ENCODE measurements around the gene TSR1. TPM values are rescaled to one million over a fixed set of nuclear protein-coding genes. Genes with fewer than 3 reads are reported as not detected.

TSR1 gene
- total RNA-seq, 1 experiment from 2014 or later = 70.3 TPM

DNA sequence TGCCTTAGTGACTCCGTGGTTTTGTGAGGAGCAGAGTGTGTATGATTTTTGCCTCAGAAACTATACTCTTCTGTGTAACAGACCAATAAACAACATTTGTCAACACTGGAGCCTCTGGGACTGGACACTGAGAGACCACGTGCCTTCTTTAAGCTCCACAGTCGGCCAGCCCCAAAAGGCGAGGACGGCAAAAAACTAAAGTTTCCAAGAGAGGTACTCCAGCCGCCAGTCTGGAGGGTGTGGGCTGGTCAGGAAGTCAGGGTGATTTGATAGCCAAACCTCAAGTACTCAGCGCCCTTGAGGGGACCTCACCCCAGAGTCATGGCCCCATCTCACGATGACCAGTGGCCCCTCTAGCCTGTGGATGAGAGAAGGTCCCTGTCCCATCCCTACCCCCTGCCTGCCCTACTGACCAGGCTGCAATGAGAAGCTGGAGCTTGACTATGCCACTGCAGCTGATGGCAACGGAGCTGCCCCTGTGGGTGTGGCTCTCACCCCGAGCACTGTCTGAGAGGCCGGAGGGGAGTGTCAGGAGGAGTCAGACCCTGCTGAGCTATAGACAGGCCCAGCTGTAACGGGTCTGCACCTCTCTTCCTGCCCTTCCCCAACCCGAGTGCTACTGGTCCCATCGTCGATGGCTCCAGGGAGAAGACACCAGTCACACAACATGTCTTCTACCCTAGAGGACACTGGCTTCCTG lies 44.8 kb upstream of the TSR1 start:
- no peaks in the 10 kb centered on the region for H3K79me2 ChIP-seq (ENCODE audit: low read length)
- intact Hi-C loops (cut with micrococcal nuclease) = no loop called here

DNA sequence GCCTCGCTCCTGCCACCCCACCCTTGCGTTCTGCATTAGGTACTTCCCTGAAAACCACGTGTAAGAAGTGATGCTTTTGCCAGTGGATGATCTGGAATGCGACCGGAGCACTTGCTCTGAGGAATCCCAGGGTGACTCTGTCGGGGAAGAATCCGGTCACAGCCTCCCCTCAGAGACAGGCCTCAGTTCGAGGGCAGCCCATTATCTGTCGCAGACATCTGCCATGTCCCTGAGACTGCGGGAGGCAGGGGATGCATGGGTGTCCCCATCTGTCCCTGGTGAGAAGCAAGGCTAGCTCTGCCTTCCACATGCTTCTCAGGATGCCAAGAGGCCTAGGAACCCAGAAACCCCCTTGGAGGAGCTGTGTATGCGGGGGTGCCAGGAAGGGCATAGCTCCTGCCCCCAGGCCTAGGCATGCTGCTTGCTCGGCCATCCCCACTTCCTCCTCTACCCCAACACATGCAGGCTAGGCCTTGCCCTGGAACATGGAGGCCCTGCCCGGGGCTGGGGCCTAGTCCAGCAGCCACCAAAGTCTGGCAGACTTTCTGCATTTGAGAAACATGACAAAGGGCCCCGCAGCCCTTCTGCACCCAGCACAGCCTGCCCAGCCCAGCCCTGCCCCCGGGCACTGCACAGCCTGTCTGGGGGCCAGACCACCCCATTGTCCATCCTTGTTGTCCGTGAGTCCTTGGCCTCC lies 44.1 kb upstream of the TSR1 start:
- Histone ChIP-seq H3K4me3 (ENCODE audit: low read length) (no peak overlapping the region), H2AFZ (ENCODE audit: low read length) (no peak overlapping the region), H3K4me2 (ENCODE audit: low read length) (no peak overlapping the region), H4K20me1 (ENCODE audit: low read length) (no peaks in the 10 kb centered on the region), H3K79me2 (ENCODE audit: low read length) (no peaks in the 10 kb centered on the region), H3K9ac (ENCODE audit: low read length) (no peak overlapping the region), H3K36me3 (ENCODE audit: low read depth, low read length) (no peaks in the 10 kb centered on the region), H3K27ac (ENCODE audit: low read length) (no peak overlapping the region), H3F3A (ENCODE audit: low read length, unreplicated experiment) (no peaks in the 10 kb centered on the region), H3K9me3 (ENCODE audit: low read length) (no peaks in the 10 kb centered on the region), H3K27me3 (ENCODE audit: low read length) (no peaks in the 10 kb centered on the region), H3K9me2 (replicated peaks; ENCODE audit: low read length) (no peaks in the 10 kb centered on the region), H3K4me1 (ENCODE audit: insufficient read depth, low read length) (no peaks in the 10 kb centered on the region)
- no peak for ATAC-seq
- ChIA-PET POLR2A (ENCODE audit: unreplicated experiment) (no interaction called here), CTCF (no interaction called here)
- no TSS peak for BruUV-seq (replicated peaks)
- DNase-seq = no peak
- TF ChIP-seq EZH2 (IDR thresholded peaks at IDR 0.05; ENCODE audit: low read length, unreplicated experiment) = no peak
- no peak for TF ChIP-seq CTCF (conservative IDR thresholded peaks at IDR 0.05; ENCODE audit: low read depth, low read length)
- no peak for TF ChIP-seq EZH2phosphoT487 (IDR thresholded peaks at IDR 0.05; ENCODE audit: borderline replicate concordance, low read length)
- intact Hi-C loops (cut with micrococcal nuclease) = no loop called here

More for the DNA sequence above, 44.8 kb upstream of the TSR1 start:
- no peaks in the 10 kb centered on the region for H3K9me3 ChIP-seq (ENCODE audit: low read length)
- ATAC-seq = no peak
- ChIA-PET CTCF (no interaction called here), POLR2A (ENCODE audit: unreplicated experiment) (no interaction called here)
- no peak overlapping the region for H3K9ac ChIP-seq (ENCODE audit: low read length)
- no peak overlapping the region for H3K4me2 ChIP-seq (ENCODE audit: low read length)
- H3K36me3 ChIP-seq (ENCODE audit: low read depth, low read length) = no peaks in the 10 kb centered on the region
- TF ChIP-seq EZH2phosphoT487 (IDR thresholded peaks at IDR 0.05; ENCODE audit: borderline replicate concordance, low read length) (no peak), CTCF (conservative IDR thresholded peaks at IDR 0.05; ENCODE audit: low read depth, low read length) (no peak), EZH2 (IDR thresholded peaks at IDR 0.05; ENCODE audit: low read length, unreplicated experiment) (no peak)
- no peak for DNase-seq
- H2AFZ ChIP-seq (ENCODE audit: low read length) = no peak overlapping the region
- no peaks in the 10 kb centered on the region for H3K27me3 ChIP-seq (ENCODE audit: low read length)
- no TSS peak for BruUV-seq (replicated peaks)
- H3K4me1 ChIP-seq (ENCODE audit: insufficient read depth, low read length) = no peaks in the 10 kb centered on the region
- no peaks in the 10 kb centered on the region for H3K9me2 ChIP-seq (replicated peaks; ENCODE audit: low read length)
- no peak overlapping the region for H3K27ac ChIP-seq (ENCODE audit: low read length)
- no peaks in the 10 kb centered on the region for H4K20me1 ChIP-seq (ENCODE audit: low read length)
- H3K4me3 ChIP-seq (ENCODE audit: low read length) = no peak overlapping the region
- H3F3A ChIP-seq (ENCODE audit: low read length, unreplicated experiment) = no peaks in the 10 kb centered on the region

All from PC-3 (cell line).